ENCODE data around the gene ZNF219. TPM values are rescaled to one million over a fixed set of nuclear protein-coding genes. Genes with fewer than 3 reads are reported as not detected.
"Not testable (repeated sequence)": the region's sequence is repeated elsewhere in the genome, so short reads cannot be mapped to it uniquely, and the experiment has no call there.

The ZNF219 gene
- polyA plus RNA-seq, 3 donors = 14.4 to 56.1 (median 18.6) TPM

GRCh38 chr14:21056520-21057163 lies 41.8 kb downstream of the ZNF219 start:
- 73 to 79% (median 77%) methylated on average over 10 of the region's 10 CpGs for WGBS, 3 donors
- H3K27ac ChIP-seq (ENCODE audit: low read depth, low read length) = no peak overlapping the region

DNA sequence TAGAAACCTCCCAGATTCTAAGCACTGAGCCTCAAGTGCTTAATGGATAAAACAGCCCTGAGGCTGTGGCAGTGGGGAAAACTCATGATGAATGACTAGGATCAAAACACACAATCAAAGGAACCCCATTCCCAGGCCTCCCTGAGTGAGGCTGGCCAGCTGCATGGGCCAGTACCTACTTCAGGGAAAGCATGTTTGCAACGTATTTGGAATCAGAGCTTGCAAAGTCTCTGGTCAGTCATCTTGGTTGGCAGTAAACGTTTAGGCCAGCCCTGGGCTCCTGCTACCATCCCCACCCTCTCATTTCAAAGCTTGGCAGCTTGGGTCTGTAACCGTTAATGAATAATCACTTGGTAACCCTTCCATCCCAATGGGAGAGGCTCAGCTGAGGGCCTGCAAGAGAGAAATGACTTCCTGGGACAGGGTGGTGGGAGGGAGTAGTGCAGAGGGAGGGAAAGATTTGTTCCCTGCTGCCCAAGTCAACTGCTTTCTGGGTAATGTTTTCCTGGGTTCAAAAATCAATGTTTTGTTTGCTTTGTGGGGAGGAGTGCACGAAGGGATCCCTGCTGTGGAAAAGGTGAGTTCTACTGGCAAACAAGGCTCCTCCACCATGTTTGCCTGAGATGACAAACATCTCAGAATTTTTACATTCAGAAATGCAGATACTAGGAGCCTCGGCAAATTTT lies 42.9 kb downstream of the ZNF219 start:
- no peak overlapping the region for H3K27ac ChIP-seq (ENCODE audit: low read depth, low read length)
- 36 to 74% (median 62%) methylated on average over 5 of the region's 5 CpGs for WGBS, 3 donors

DNA sequence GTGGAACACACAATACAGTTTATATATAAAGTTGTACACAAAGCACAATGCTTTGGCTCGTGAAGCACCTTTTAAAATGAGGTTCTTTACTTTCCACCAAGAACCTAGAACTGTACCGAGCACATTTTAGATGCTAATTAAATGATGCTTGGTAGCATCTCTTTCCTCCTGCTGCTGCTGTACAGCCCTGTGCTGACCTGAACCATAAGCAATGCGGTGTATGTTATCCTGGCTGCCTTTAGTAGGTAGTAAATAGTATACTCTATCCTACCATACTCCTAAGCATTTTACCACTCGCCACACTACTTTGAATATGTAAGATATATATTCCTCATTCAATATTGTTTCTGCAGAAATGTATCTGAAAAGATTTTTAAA lies 43.7 kb downstream of the ZNF219 start:
- WGBS, 3 donors = 63 to 78% (median 71%) methylated on average over 4 of the region's 4 CpGs
- H3K27ac ChIP-seq (ENCODE audit: low read depth, low read length) = no peak overlapping the region

- H3K27ac ChIP-seq (ENCODE audit: low read depth, low read length) = no peak overlapping the region
- WGBS, 3 donors = 31 to 71% (median 71%) methylated on average over 3 of the region's 3 CpGs
Observed at GRCh38 chr14:21054123-21054767, 44.2 kb downstream of the ZNF219 start.

DNA sequence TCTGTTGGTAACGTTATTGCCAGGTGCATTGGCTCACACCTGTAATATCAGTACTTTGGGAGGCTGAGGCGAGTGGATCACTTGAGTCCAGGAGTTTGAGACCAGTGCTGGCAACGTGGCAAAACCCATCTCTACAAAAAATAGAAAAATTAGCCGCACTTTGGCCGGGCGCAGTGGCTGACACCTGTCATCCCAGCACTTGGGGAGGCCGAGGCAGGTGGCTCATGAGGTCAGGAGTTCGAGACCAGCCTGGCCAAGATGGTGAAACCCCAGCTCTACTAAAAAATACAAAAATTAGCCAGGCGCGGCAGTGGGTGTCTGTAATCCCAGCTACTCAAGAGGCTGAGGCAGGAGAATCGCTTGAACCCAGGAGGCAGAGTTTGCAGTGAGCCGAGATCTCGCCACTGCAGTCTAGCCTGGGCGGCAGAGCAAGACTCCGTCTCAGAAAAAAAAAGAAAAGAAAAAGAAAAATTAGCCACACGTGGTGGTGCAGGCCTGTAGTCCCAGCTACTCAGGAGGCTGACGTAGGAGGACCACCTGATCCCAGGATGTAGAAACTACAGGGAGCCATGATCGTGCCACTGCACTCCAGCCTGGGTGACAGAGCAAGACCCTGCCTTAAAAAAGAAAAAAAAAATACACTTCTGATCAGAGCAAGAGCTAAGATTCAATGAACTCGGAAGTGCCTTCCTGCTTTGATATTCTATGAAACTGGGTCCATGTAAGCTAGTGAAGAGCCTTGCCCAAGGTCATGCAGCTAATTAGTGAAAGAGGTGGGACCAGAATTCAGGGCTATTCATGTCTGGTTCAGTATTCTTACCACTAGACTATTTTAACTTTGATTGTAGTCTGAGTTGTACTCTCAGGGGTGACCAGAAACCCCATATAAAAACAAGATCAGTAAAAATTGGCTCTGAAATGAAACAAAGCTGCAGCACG lies 45.0 kb downstream of the ZNF219 start:
- 86 to 93% (median 92%) methylated on average over 20 of the region's 20 CpGs for WGBS, 3 donors
- H3K27ac ChIP-seq (ENCODE audit: low read depth, low read length) = no peak overlapping the region

DNA sequence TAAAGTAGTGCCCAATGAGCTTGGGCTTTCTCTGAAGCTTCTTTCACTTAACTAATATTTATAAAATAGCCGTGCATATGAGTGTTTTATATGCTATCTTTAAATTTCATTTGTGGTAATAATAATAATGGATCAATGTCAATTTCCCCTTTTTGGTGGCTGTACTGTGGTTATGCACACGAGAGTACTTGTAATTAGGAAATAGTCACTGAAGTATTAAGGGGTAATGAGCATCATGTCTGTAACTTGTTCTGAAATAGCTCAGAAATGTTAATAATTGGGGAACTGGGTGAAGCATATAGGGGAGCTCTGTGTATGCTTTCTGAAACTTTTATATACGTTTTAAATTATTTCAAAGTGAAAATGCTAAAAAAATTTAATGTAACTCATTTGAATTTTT lies 47.9 kb downstream of the ZNF219 start:
- no peak overlapping the region for H3K27ac ChIP-seq (ENCODE audit: low read depth, low read length)
- 57 to 72% (median 58%) methylated on average over 3 of the region's 3 CpGs for WGBS, 3 donors

DNA sequence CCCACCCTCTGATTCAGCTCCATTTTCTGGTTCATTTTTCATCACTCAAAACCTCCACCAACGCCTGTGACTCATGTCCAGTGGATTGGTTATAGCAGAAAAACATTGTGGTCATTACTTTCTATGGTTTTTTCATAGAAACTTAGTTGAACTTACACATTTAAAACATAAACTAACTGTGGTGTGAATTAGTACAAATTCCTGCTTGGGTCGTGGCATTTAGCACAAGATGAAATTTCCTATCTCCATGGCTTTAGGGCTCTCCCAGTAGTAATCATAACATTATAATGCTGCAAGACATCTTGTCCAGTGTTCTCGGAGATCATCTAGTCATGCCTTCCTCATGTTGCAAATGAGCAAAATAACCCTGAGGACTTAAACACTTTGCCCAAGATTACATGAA lies 49.2 kb downstream of the ZNF219 start:
- WGBS, 3 donors = 79 to 87% (median 82%) methylated on average over 3 of the region's 3 CpGs
- no peak overlapping the region for H3K27ac ChIP-seq (ENCODE audit: low read depth, low read length)

DNA sequence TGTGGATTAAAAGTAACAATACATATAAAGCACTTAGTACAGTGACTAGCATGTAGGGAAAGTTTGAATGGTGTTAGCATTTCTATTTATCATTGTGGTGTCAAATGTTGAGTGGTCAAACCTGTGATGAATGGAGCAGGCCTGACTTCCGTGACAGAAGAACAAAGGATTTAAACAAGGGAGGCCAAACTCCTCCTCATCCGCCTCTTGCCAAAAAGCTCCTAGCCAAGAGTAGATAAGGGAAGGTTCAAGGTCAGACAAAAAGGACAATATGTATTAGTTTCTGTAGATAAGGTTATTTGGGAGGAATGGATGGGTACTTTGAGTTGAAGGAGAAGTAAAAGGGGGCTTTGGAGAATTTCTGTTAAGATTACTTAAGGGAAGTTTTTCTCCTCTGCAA lies 49.8 kb downstream of the ZNF219 start:
- 47 to 73% (median 66%) methylated on average over 2 of the region's 2 CpGs for WGBS, 3 donors
- no peak overlapping the region for H3K27ac ChIP-seq (ENCODE audit: low read depth, low read length)

DNA sequence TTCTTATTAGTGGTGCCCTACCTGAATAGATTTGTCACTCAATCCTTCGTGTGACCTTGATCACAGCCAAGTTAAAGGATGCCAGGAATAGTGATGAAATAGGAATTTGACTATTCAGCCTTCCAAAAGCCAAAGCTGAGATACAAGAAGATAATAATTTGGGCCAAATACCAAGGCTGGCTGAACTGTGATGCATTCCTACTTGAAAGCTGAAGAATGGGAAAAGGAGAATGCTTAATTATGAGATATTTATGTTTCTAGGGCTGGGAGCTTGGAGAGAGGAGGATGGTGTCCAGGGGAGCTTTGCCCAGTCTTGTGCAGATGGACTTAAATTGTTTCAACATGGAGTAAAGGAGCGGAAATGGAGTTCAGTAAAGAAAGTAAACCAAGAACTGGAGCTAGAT lies 51.1 kb downstream of the ZNF219 start:
- WGBS, 3 donors = 40 to 77% (median 68%) methylated on average over 2 of the region's 2 CpGs
- H3K27ac ChIP-seq (ENCODE audit: low read depth, low read length) = no peak overlapping the region

DNA sequence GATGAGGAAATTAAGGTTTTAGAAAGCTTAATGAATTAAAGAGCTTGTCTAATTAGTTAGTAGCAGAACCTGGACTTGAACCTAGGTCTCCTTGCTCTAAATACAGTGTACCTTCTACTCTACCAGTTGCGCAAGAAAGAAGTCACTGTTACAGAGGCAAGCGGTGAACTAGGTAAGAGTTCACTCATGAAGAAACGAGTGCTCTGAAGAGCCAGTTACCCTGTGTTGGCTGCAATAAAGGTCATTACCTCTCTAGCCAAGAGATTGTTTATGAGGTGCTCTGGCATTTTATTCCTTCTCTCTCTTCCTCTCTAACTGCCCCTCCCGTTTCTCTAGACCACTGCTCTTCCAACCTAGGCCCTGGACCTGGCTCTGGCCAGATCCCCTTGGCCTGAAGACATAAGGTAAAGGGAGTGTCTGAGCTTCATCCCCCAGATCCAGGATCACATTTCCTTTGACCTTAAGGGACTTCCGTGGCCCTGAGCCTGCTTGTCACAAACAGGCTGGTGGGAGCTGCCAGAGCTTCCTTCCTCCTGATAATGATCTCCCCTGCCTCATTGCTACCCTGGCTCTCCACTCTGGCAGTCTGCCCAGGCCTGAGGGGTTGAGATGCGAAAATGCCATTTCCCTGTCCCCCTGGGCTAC lies 54.4 kb downstream of the ZNF219 start:
- 26 to 37% (median 27%) methylated on average over 6 of the region's 6 CpGs for WGBS, 3 donors
- H3K27ac ChIP-seq (ENCODE audit: low read depth, low read length) = no peak overlapping the region

DNA sequence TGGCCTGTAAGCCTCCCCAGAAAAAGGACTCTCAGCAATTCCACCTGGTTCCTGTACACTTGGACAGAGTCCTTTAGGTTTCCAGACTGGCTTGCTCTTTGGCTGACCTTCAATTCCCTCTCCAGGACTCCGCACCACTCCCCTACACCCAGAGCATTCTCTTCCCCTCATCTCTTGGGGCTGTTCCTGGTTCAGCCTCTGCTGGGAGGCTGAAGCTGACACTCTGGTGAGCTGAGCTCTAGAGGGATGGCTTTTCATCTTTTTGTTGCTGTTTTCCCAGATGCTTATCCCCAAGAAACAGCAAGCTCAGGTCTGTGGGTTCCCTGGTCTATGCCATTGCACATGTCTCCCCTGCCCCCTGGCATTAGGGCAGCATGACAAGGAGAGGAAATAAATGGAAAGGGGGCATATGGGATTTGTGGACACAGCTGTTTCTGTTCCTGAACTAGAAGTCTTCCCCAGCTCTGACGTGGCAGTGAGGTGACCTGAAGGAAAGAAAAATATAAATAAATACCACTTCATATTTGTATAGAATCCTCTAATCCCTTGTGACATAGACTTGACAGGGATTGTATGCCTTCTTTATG lies 55.0 kb downstream of the ZNF219 start:
- WGBS, 3 donors = 3 to 44% (median 43%) methylated on average over 2 of the region's 2 CpGs
- H3K27ac ChIP-seq (ENCODE audit: low read depth, low read length) = no peak overlapping the region

DNA sequence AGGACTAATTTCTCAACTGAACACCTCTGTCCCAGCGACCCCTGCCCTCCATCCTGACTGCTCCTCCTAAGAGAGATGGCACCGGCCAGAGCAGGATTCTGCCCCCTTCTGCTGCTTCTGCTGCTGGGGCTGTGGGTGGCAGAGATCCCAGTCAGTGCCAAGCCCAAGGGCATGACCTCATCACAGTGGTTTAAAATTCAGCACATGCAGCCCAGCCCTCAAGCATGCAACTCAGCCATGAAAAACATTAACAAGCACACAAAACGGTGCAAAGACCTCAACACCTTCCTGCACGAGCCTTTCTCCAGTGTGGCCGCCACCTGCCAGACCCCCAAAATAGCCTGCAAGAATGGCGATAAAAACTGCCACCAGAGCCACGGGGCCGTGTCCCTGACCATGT lies 55.5 kb downstream of the ZNF219 start:
- WGBS, 3 donors = 43 to 56% (median 53%) methylated on average over 8 of the region's 8 CpGs
- H3K27ac ChIP-seq (ENCODE audit: low read depth, low read length) = no peak overlapping the region

- 66 to 78% (median 75%) methylated on average over 11 of the region's 11 CpGs for WGBS, 3 donors
- no peak within 1 kb of the TSS for H3K27ac ChIP-seq (ENCODE audit: low read depth, low read length)
Observed at GRCh38 chr14:21041676-21042433, 56.6 kb downstream of the ZNF219 start, which contains the start of gene RNASE7. RNASE7 (plus strand) TSS chr14:21042362; CDS start chr14:21042993, 631 bp downstream.

- not testable (repeated sequence) for H3K27ac ChIP-seq (ENCODE audit: low read depth, low read length)
Observed at GRCh38 chr14:21040941-21041340, 57.5 kb downstream of the ZNF219 start.

DNA sequence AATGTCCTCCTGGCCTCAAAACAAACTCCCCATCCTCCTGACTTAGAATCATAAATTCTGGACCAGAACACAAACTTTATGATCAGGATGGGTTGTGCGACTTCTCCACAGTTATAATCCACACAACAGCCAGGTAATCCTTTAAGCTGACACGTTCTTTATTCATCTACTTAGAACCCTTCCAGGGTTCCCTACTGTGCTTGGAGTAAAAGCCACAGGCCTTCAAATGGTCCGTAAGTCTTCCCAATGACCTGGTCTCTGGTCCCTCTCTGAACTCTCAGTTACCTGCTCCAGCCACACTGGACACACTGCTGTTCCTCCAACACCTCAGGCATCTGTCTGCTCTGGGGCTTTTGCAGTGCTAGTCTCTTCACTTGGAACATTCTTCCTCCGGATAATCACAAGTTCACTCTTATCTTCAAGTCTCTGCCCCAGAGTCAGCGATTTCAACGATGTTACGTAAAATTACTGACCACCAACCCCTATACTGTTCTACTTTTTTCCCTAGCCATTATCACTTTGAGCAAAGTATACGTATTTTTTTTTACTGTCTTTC lies 58.0 kb downstream of the ZNF219 start:
- no peak overlapping the region for H3K27ac ChIP-seq (ENCODE audit: low read depth, low read length)
- 68 to 75% (median 75%) methylated on average over 8 of the region's 8 CpGs for WGBS, 3 donors

More at GRCh38 chr14:21040941-21041340, 57.5 kb downstream of the ZNF219 start:
- 76 to 83% (median 80%) methylated on average over 3 of the region's 3 CpGs for WGBS, 3 donors

Data from adipose tissue (tissue), 3 donors.